ENCODE results near the gene DUS1L.

Gene DUS1L

GRCh38 chr17:82076018-82076784 lies 10.6 kb upstream of the DUS1L start:
- DNase-seq, result no peak

DNA sequence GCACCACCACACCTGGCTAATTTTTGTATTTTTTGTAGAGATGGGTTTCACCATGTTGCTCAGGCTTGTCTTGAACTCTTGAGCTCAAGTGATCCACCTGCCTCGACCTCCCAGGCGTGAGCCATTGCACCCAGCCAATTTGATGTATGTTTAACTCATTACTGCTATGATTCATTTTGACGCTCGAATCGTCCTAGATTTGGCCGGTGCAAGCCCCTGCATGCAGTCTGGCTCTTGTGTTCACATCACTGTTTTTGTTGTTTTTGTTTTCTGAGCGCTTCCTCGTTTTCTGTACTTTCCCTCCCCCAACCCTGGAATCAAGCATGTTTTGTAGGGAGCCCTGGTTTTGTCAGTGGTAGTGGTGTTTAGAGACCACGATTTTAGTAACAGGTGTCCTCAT lies 7.8 kb upstream of the DUS1L start:
- DNase-seq, result no peak

DNA sequence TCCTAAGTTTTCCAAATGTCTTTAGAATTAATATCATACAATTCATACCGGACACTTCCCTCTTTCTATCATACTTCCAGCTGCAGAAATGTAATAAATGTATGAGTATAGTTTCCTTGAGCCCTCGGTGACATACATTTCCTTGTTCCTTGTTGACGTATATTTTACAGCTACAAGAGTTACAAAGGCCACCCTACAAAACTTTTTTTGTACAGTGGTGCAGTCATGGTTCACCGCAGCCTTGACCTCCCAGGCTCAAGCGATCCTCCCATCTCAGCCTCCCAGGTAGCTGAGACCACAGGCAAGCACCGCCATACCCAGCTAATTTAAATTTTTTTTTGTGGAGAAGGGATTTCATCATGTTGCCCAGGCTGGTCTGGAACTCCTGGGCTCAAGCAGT lies 7.2 kb upstream of the DUS1L start:
- DNase-seq, result no peak

- no peak for DNase-seq
Measured at GRCh38 chr17:82070611-82071010, 5.0 kb upstream of the DUS1L start.

- DNase-seq, result no peak
Measured at GRCh38 chr17:82065193-82065637, 389 bp downstream of the DUS1L start.

DNA sequence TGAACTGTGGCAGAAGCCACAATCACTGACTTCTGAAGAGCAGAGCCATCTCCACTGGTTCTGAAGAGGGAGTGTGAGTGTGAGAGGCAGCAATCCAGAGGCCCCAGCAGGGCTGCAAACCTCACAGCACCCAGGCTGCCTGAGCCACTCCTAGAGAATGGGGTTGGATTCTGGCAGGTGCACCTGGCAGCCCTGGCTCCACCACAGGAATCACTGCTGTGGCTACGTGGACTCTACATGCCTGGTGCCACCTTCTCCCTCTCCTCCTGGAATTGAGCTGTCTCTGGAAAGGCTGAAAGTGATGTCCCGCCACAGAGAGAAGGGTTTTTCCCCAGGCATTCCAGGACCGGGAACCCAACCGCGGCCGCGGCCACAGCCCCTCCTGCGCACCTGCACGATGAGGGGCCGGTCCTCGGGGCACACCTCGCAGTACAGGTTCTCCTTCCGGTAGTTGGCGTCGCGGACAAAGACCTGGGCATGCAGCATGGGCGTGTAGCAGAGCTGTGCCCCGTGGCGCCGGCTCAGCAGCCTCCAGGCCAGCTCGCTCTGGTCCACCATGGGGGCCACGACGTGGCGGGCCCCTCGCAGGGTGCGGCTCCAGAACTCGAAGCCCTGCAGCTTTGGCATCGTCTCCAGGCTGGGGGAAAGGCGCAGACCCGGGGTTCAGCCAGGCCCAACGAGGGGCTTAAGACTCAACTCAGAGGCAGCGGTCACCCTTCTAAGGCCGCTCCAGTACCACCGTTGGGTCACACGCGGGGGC lies 991 bp downstream of the DUS1L start:
- DNase-seq, result no peak

GRCh38 chr17:82063424-82064415 lies 1.9 kb downstream of the DUS1L start:
- no peak for DNase-seq

GRCh38 chr17:82062984-82063368 lies 2.6 kb downstream of the DUS1L start:
- no peak for DNase-seq

GRCh38 chr17:82062076-82062983 lies 3.3 kb downstream of the DUS1L start:
- no peak for DNase-seq

DNA sequence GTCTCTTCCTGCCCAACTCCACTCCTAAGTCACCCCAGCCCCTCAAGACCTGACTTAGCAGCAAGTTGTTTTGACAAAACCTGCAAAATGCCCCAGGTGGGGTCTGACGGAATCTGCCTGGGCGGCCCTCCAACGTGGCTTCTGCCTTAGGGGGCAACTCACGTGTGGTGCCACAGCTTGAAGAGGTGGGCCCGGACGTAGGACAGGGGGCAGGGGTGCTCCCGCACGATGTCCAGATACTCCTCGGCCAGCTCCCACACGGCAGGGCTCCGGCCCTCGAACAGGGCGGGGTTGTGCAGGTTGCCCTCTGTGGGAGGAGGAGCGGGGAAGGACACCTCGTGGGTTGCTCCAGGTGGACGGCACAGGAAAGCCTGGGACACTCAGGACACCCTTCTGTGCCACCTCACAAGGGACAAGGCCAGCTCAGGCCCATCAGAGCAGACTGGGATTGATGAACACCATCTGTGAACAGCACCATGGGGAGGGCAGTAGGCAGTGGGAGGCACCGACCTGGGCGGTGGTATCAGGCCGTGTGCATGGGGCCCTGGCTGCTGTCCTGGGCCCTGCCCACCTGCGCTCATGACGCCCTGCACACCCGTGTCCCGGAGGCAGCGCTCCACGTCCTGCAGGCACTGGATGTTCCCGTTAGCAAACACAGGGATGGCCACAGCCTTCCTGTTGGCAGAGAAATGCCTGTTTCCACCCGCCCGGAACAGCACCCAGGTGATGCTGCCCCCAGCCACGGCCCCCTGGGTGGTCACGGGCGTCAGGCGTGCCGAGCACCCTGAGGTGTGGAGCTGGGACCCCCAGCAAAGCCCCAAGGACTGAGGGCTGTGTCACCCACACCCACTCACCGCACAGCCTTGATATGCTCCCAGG lies 4.3 kb downstream of the DUS1L start:
- no peak for DNase-seq

DNA sequence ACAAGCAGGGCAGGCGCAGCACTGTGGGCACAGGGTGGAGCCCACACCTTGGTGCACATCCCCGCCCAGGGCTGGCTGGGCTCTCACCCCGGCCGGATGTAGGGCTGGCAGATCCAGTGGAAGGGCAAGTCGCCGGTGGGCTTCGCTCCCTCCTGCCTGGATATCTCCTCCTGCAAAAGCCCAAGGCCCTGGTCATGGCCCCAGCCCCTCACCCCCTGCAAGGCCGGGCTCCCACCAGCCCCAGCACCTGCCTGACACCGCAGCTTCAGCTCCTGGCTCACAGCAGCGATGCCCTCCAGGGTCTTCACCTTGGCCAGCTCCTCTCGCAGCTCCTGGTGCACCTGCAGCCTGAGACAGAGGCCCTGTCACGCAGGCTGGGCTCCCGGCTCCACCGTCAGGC lies 5.0 kb downstream of the DUS1L start:
- DNase-seq, result no peak

DNA sequence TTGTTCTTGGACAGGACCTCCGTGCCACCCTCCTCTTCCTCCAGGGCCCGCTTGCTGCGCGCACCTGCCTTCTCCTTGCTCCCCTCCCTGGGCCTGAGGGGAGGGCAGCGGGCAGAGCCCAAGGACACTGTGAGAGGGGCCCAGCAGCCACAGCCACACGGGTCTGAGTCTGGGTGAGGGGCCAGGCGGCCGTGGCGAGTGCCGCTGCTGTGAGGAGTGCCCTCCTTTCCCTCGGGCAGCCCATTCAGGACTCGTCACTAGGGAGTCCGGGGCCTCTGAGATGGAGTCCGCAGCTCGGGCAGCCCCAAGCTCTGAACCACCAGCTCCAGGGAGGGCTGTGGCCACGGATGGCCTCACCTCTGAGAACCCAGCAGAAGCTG lies 5.6 kb downstream of the DUS1L start:
- no peak for DNase-seq

DNA sequence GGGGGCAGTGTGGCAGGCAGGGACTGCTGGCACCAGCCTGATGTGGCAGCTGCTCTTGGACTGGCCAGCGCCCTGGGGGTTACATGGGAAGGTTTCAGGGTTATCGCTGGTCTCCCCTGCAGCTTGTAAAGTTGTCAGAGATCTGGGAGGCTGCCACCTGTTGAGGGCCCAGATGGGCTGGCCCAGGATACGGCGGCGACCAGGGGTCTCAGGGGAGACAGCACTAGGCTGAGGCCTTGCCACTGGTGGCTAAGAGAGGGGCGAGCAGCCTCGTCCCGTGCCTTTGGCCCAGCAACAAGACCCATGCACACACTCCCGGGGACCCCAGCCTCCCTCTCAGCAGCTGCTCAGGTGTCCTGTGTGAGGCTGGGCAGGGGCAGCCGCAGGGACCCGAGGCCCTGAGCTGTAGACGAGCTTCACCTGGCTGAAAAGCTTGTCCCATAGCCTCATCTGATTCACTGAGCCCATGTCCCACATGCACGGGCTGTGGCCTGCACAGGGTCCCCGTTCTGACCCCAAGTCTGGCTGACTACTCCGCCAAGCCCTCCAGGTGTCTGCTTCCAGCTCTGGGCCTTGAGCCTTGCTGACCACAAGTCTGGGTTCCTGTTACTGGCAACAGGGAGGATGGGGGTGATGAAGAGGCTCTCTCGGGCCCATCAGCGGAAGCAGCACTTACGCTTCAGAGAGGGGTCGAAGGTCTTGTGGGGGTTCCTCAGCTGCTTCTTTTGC lies 6.2 kb downstream of the DUS1L start:
- DNase-seq, result no peak

- no peak for DNase-seq
Measured at GRCh38 chr17:82058855-82059249, 6.8 kb downstream of the DUS1L start.

DNA sequence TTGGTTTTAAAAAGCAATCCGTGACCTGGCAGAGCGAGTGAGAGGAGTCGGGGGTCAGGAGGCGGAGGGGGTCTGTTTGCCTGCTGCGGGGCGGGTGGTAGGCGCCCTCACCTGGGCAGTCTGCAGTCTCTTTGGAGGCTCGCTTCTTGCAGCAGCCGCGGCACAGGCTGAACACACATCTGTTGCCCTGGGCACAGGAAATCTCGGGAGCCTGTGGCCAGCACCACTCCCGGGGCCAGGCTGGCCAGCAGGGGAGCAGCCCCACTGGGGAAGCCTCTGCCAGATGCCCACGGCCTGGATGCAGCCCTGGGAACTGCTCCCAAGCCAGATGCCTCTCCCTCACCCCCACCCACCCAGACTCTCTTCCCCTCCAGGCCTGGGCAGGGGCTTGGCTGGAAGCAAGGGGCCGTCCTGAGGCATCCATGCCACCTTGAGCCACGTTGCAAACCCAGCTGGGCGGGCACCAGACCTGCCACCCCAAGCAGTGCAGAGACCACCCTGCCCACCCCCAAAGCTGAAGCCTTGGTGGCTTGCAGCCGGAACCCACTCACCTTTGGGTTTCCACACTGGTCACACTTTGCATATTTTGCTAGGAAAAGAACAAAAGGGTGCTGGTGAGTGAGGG lies 7.3 kb downstream of the DUS1L start:
- DNase-seq, result no peak

DNA sequence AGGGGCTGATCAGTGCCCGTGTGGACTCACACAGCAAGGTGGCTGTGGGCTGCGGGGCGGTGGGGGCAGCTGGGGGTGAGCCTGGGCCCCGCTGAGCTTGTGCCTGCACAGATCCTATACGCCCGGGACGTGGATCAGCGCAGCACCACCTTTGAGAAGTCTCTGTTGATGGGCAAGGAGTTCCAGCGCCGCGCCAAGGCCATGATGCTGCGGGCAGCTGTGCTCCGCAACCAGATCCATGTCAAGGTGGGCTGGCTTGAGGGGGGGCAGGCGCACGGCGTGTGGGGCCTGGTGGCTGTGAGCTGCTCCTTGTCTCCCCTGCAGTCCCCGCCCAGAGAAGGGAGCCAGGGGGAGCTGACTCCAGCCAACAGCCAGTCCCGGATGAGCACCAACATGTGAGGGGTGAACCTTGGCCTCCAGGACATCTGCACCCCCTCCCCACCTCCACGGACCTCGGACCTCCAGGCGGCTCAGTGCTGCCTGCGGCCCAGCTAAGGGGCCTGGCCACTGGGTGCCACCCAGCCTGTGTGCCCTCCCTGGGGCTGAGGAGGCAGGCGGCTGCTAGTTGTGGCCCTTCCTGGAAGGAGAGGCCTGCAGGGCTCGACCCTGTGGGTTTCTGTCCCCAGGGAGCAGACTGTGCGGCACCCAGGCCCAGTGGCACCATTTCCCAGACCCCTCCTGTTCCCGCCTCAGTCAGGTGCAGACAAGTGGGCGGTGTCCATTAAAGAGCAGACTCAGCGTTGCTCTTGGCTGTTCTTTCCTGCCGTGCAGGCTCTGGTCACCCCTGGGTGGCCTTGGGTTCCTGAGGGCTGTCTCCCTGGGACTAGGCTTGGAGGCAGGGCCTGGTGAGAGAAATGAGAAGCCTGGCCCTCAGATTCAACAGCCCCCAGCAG lies 8.6 kb downstream of the DUS1L start:
- peak; percentile 1 for DNase-seq

DNA sequence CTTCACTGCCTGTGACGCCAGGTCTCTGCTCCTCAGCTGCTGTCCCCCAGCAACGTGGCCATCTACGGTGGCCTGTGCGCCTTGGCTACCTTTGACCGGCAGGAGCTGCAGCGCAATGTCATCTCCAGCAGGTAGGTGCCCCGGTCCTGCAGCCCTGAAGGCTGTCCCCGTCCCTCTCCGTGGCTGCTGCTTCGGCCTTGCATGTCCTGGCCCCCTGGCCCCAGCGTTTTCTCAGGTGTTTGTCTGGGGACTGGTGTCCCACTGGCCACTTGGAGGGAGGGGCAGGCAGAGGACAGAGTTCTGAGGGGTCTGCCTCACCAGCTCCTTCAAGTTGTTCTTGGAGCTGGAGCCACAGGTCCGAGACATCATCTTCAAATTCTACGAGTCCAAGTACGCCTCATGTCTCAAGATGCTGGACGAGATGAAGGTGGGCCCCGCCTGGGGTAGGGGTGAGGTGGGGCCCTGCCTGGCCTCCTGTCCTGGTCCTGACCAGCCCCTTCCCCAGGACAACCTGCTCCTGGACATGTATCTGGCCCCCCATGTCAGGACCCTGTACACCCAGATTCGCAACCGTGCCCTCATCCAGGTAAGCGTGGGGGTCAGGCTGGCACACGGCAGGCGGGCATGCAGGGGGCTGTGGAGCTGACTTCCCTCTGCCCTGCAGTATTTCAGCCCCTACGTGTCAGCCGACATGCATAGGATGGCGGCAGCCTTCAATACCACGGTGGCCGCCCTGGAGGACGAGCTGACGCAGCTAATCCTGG lies 9.5 kb downstream of the DUS1L start:
- DNase-seq, result peak; percentile 0
